GM12878 (cell line): ENCODE results near the gene SLC44A4. TPM values are rescaled to one million over a fixed set of nuclear protein-coding genes. Genes with fewer than 3 reads are reported as not detected.

Source experiments
- ATAC-seq: fragments of 200-7000 bp; cut with Tn5 transposase; 3 replicates; pipeline ENCODE4 v1.9.1; 2020; ENCODE audit warnings: mild to moderate bottlenecking, moderate library complexity
- BruUV-seq: library from RNA; stranded (reverse); fragments of 400-500 nt; replicated peaks from 2 replicates; lab custom pipeline; 2021; lab: Mats Ljungman, UMichigan
- CTCF ChIA-PET: fragments of 300-600 bp; sonication (Branson Sonifier 250); formaldehyde crosslinking; extraction: SDS; loops from one replicate; lab custom pipeline; 2021; ENCODE audit warnings: inconsistent platforms; lab: Yijun Ruan, JAX
- POLR2A ChIA-PET: fragments of 350-600 bp; formaldehyde crosslinking; extraction: SDS; loops from one replicate; lab custom pipeline; 2021; ENCODE audit warnings: inconsistent platforms; lab: Charles Lee
- RAD21 ChIA-PET: fragments of 300-600 bp; sonication (Branson Sonifier 250); formaldehyde crosslinking; loops from one replicate; lab custom pipeline; 2023; ENCODE audit warnings: antibody characterized with exemption; ENCODE audit not compliant: unreplicated experiment; lab: Charles Lee
- SMC1A ChIA-PET: fragments of 300-600 bp; sonication (Branson Sonifier 250); formaldehyde crosslinking; loops from one replicate; lab custom pipeline; 2023; ENCODE audit not compliant: unreplicated experiment, uncharacterized antibody; lab: Charles Lee
- DNase-seq: peaks from one replicate; pipeline ENCODE4 v3.0.0-alpha.2; 2011; ENCODE audit warnings: low read depth, low spot score
- FAIRE-seq: peaks from 3 replicates; lab custom pipeline; 2011; peaks lifted over from hg19 to GRCh38; lab: Jason Lieb, UNC
- H2AFZ ChIP-seq: 2 replicates; pipeline ENCODE4 v1.6.0; 2011; ENCODE audit warnings: low read depth, low read length, control low read depth; ENCODE audit not compliant: control insufficient read depth
- H3K27ac ChIP-seq: 2 replicates; pipeline ENCODE4 v1.5.1; 2011; ENCODE audit warnings: control low read depth; ENCODE audit not compliant: control insufficient read depth, insufficient read depth
- H3K27me3 ChIP-seq, 2 experiments: replicated peaks in 1 of 2; 2 replicates each; pipeline versions ENCODE4 v1.6.0 to v1.6.1; 2011; ENCODE audit warnings: low read length in 1 of 2; ENCODE audit not compliant: control insufficient read depth in 2 of 2, insufficient read depth in 2 of 2
- H3K36me3 ChIP-seq, 2 experiments: 2 replicates each; pipeline ENCODE4 v1.5.1; 2011; ENCODE audit warnings: low read length in 1 of 2; ENCODE audit not compliant: control insufficient read depth in 2 of 2, insufficient read depth in 2 of 2
- H3K4me1 ChIP-seq: 2 replicates; pipeline ENCODE4 v1.6.1; 2011; ENCODE audit warnings: mild to moderate bottlenecking, low read length, moderate library complexity, mixed read lengths; ENCODE audit not compliant: control insufficient read depth, insufficient read depth
- H3K4me2 ChIP-seq: 2 replicates; pipeline ENCODE4 v1.6.0; 2011; ENCODE audit warnings: control low read depth; ENCODE audit not compliant: control insufficient read depth, insufficient read depth
- H3K4me3 ChIP-seq: fragments of 200-600 bp; sonication (generic); 2 replicates; pipeline ENCODE4 v1.5.1; 2016
- H3K79me2 ChIP-seq: 2 replicates; pipeline ENCODE4 v1.6.0; 2011; ENCODE audit warnings: low read length; ENCODE audit not compliant: control insufficient read depth, insufficient read depth
- H3K9ac ChIP-seq: 2 replicates; pipeline ENCODE4 v1.8.0; 2011; ENCODE audit warnings: low read length, control low read depth, mixed read lengths; ENCODE audit not compliant: control insufficient read depth, insufficient read depth
- H3K9me3 ChIP-seq: replicated peaks from 3 replicates; pipeline ENCODE4 v1.5.1; 2011; ENCODE audit warnings: mild to moderate bottlenecking, low read length; ENCODE audit not compliant: control insufficient read depth, insufficient read depth
- H4K20me1 ChIP-seq: 2 replicates; pipeline ENCODE4 v1.6.0; 2011; ENCODE audit not compliant: control insufficient read depth, insufficient read depth
- EP300 ChIP-seq, 2 experiments: fragments of 150-350 bp in 1 of 2; IDR thresholded peaks; 2 replicates each; pipeline ENCODE4 v1.6.1; 2011 to 2012; ENCODE audit warnings: low read depth in 2 of 2, low read length in 2 of 2, borderline replicate concordance in 1 of 2, improper control_type of control experiment in 1 of 2, inconsistent platforms in 1 of 2; ENCODE audit not compliant: control insufficient read depth in 1 of 2
- IRF4 ChIP-seq: IDR thresholded peaks from 2 replicates; pipeline ENCODE4 v1.6.1; 2011; ENCODE audit warnings: low read depth, low read length
- RAD21 ChIP-seq: IDR thresholded peaks from 2 replicates; pipeline ENCODE4 v1.6.1; 2011; ENCODE audit warnings: mild to moderate bottlenecking, low read depth, low read length, moderate library complexity; ENCODE audit not compliant: insufficient read depth
- SIX5 ChIP-seq: IDR thresholded peaks from 2 replicates; pipeline ENCODE4 v1.6.1; 2011; ENCODE audit warnings: mild to moderate bottlenecking, low read depth, low read length, moderate library complexity; ENCODE audit not compliant: severe bottlenecking
- SMC3 ChIP-seq: IDR thresholded peaks from 2 replicates; pipeline ENCODE4 v1.6.1; 2011; ENCODE audit warnings: low read length, improper control_type of control experiment, borderline replicate concordance
- SRF ChIP-seq, 2 experiments: IDR thresholded peaks; 2 replicates each; pipeline ENCODE4 v1.6.1; 2011; ENCODE audit warnings: low read depth in 2 of 2, low read length in 2 of 2, mild to moderate bottlenecking in 1 of 2, moderate library complexity in 1 of 2
- WGBS: methylation state at CpG from one replicate; pipeline ENCODE4 v1.1.6; 2016; ENCODE audit warnings: low lambda C conversion rate; ENCODE audit not compliant: insufficient replicate concordance, insufficient coverage; ENCODE audit errors: missing lambda C conversion rate; 5-methylcytosine and 5-hydroxymethylcytosine counted together
- in situ Hi-C: fragments of 300-500 bp; cut with MboI; formaldehyde crosslinking; loops from 9 replicates; pipeline ENCODE4 v1.14.3; 2018; ENCODE audit warnings: mixed read lengths
- intact Hi-C: fragments of 100-400 bp; cut with micrococcal nuclease; formaldehyde crosslinking; loops from one replicate; pipeline ENCODE4 v1.14.2; 2022; ENCODE audit not compliant: unreplicated experiment
- polyA plus RNA-seq, 11 experiments: library from polyadenylated mRNA; depleted of rRNA in 4 of 11; unstranded in 6 of 11; stranded (reverse) in 5 of 11; fragments of >200 nt; fragmentation: Nextera tagmentation in 4 of 11; fragmentation: Illumina TruSeq in 1 of 11; extraction: Ambion mirVana in 4 of 11; extraction: Trizol in 1 of 11; gene quantifications; 1 replicate in 1 of 11; 2 replicates in 10 of 11; pipeline versions ENCODE4 v1.2.1 to v1.2.3, GENCODE V29; 2011 to 2016; ENCODE audit warnings: inconsistent platforms in 2 of 11, missing spikeins in 2 of 11, low read depth in 1 of 11
- total RNA-seq, 4 experiments: library from RNA; depleted of rRNA in 3 of 4; stranded (reverse); fragments of >200 nt in 3 of 4; fragmentation: Illumina TruSeq in 1 of 4; extraction: Trizol in 1 of 4; gene quantifications; 2 replicates each; pipeline versions ENCODE4 v1.2.1 to v1.2.3, GENCODE V29; 2013 to 2021
- TF ChIP-seq, protein P1 (sequence below): fragments of 450-650 bp; IDR thresholded peaks from 2 replicates; pipeline ENCODE4 v1.6.1; 2017; ENCODE audit warnings: mild to moderate bottlenecking, moderate library complexity
- TF ChIP-seq, protein P2 (sequence below): fragments of 450-650 bp; formaldehyde crosslinking; IDR thresholded peaks from 2 replicates; pipeline ENCODE4 v1.4.0; 2020; ENCODE audit warnings: mild to moderate bottlenecking, moderate library complexity
- TF ChIP-seq, protein P3 (sequence below): fragments of 450-650 bp; IDR thresholded peaks from 2 replicates; pipeline ENCODE4 v1.6.1; 2016; ENCODE audit warnings: mild to moderate bottlenecking
- TF ChIP-seq, protein P4 (sequence below), 3 experiments: IDR thresholded peaks in 2 of 3; conservative IDR thresholded peaks in 1 of 3; 2 replicates each; pipeline ENCODE4 v1.5.1; 2011; ENCODE audit warnings: low read depth in 3 of 3, low read length in 3 of 3, mild to moderate bottlenecking in 3 of 3, control low read depth in 2 of 3, moderate library complexity in 2 of 3, inconsistent platforms in 1 of 3, mixed read lengths in 1 of 3; ENCODE audit not compliant: control insufficient read depth in 2 of 3, insufficient read depth in 1 of 3; ENCODE audit errors: extremely low read depth in 1 of 3

The SLC44A4 gene
- total and polyA plus RNA-seq, 10 of the 15 experiments (the other 5 are each of a cell fraction or from before 2014, with no cell fraction given), result 0.04 to 0.24 (median 0.15) TPM; not detected in 3

DNA sequence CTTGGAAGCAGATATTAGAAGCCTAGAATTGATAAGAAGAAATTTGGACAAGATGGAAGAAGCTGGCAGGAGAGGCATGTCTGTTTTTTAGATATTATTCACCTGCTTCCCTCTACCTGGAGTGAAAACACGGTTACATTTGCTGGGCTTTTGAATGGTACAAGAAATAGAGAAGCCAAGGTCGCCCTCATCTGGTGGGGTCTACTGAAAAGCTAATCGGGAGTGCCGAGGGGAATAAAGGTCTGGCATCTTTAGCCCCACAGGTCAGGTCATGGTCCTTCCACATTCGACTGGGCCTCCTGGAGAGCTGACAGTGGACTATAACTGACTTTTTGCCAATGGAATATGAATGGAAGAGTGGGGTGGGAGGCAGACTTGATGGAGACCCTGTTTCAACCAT lies 44.1 kb upstream of the SLC44A4 start:
- RAD21 ChIA-PET, result interaction anchor here (0.8 to 3.1 kb wide), 13 partner anchors 18 to 242 kb away, joined by 3 to 20 read pairs (median 5); partner anchors contain the start of genes HSPA1B, LY6G5C, MSH5 and NEU1
- no peak for TF ChIP-seq SIX5
- 0 out of 2 replicates have a peak, but pooled peaks have one; percentile 17 for TF ChIP-seq IRF4
- peak; percentile 79 for TF ChIP-seq RAD21
- TF ChIP-seq, protein P1, sequence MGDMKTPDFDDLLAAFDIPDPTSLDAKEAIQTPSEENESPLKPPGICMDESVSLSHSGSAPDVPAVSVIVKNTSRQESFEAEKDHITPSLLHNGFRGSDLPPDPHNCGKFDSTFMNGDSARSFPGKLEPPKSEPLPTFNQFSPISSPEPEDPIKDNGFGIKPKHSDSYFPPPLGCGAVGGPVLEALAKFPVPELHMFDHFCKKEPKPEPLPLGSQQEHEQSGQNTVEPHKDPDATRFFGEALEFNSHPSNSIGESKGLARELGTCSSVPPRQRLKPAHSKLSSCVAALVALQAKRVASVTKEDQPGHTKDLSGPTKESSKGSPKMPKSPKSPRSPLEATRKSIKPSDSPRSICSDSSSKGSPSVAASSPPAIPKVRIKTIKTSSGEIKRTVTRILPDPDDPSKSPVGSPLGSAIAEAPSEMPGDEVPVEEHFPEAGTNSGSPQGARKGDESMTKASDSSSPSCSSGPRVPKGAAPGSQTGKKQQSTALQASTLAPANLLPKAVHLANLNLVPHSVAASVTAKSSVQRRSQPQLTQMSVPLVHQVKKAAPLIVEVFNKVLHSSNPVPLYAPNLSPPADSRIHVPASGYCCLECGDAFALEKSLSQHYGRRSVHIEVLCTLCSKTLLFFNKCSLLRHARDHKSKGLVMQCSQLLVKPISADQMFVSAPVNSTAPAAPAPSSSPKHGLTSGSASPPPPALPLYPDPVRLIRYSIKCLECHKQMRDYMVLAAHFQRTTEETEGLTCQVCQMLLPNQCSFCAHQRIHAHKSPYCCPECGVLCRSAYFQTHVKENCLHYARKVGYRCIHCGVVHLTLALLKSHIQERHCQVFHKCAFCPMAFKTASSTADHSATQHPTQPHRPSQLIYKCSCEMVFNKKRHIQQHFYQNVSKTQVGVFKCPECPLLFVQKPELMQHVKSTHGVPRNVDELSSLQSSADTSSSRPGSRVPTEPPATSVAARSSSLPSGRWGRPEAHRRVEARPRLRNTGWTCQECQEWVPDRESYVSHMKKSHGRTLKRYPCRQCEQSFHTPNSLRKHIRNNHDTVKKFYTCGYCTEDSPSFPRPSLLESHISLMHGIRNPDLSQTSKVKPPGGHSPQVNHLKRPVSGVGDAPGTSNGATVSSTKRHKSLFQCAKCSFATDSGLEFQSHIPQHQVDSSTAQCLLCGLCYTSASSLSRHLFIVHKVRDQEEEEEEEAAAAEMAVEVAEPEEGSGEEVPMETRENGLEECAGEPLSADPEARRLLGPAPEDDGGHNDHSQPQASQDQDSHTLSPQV, result no peak
- peak in 1 of 2 experiments; percentile 17; a peak in 1 of 4 replicates for TF ChIP-seq SRF (IDR thresholded peaks at IDR 0.05; ENCODE audit: low read depth in 2 of 2, low read length in 2 of 2)
- TF ChIP-seq, protein P2, sequence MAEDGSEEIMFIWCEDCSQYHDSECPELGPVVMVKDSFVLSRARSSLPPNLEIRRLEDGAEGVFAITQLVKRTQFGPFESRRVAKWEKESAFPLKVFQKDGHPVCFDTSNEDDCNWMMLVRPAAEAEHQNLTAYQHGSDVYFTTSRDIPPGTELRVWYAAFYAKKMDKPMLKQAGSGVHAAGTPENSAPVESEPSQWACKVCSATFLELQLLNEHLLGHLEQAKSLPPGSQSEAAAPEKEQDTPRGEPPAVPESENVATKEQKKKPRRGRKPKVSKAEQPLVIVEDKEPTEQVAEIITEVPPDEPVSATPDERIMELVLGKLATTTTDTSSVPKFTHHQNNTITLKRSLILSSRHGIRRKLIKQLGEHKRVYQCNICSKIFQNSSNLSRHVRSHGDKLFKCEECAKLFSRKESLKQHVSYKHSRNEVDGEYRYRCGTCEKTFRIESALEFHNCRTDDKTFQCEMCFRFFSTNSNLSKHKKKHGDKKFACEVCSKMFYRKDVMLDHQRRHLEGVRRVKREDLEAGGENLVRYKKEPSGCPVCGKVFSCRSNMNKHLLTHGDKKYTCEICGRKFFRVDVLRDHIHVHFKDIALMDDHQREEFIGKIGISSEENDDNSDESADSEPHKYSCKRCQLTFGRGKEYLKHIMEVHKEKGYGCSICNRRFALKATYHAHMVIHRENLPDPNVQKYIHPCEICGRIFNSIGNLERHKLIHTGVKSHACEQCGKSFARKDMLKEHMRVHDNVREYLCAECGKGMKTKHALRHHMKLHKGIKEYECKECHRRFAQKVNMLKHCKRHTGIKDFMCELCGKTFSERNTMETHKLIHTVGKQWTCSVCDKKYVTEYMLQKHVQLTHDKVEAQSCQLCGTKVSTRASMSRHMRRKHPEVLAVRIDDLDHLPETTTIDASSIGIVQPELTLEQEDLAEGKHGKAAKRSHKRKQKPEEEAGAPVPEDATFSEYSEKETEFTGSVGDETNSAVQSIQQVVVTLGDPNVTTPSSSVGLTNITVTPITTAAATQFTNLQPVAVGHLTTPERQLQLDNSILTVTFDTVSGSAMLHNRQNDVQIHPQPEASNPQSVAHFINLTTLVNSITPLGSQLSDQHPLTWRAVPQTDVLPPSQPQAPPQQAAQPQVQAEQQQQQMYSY (CRISPR knock-in tag), result no peak
- TF ChIP-seq EP300 (IDR thresholded peaks at IDR 0.05; ENCODE audit: borderline replicate concordance in 1 of 2, control insufficient read depth in 1 of 2, low read depth in 2 of 2, low read length in 2 of 2), result no peak
- peak; percentile 51; the same call in 1 of the 2 replicates for TF ChIP-seq SMC3
- TF ChIP-seq, protein P3, sequence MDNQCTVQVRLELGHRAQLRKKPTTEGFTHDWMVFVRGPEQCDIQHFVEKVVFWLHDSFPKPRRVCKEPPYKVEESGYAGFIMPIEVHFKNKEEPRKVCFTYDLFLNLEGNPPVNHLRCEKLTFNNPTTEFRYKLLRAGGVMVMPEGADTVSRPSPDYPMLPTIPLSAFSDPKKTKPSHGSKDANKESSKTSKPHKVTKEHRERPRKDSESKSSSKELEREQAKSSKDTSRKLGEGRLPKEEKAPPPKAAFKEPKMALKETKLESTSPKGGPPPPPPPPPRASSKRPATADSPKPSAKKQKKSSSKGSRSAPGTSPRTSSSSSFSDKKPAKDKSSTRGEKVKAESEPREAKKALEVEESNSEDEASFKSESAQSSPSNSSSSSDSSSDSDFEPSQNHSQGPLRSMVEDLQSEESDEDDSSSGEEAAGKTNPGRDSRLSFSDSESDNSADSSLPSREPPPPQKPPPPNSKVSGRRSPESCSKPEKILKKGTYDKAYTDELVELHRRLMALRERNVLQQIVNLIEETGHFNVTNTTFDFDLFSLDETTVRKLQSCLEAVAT, result peak; percentile 72
- TF ChIP-seq, protein P4, sequence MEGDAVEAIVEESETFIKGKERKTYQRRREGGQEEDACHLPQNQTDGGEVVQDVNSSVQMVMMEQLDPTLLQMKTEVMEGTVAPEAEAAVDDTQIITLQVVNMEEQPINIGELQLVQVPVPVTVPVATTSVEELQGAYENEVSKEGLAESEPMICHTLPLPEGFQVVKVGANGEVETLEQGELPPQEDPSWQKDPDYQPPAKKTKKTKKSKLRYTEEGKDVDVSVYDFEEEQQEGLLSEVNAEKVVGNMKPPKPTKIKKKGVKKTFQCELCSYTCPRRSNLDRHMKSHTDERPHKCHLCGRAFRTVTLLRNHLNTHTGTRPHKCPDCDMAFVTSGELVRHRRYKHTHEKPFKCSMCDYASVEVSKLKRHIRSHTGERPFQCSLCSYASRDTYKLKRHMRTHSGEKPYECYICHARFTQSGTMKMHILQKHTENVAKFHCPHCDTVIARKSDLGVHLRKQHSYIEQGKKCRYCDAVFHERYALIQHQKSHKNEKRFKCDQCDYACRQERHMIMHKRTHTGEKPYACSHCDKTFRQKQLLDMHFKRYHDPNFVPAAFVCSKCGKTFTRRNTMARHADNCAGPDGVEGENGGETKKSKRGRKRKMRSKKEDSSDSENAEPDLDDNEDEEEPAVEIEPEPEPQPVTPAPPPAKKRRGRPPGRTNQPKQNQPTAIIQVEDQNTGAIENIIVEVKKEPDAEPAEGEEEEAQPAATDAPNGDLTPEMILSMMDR (IDR thresholded peaks at IDR 0.05 in 2 of 3, conservative IDR thresholded peaks at IDR 0.05 in 1 of 3; ENCODE audit: control insufficient read depth in 2 of 3, extremely low read depth in 1 of 3, insufficient read depth in 1 of 3, low read depth in 3 of 3, low read length in 3 of 3), result peak; percentile 57 to 65 (median 61)

More for the DNA sequence above, 44.1 kb upstream of the SLC44A4 start:
- Histone ChIP-seq H3K36me3 (no peaks in the 10 kb centered on the region), H2AFZ (no peak overlapping the region), H3K79me2 (no peaks in the 10 kb centered on the region), H3K4me3 (no peak overlapping the region), H3K9ac (no peak overlapping the region), H3K27ac (no peak overlapping the region), H3K27me3 (no peaks in the 10 kb centered on the region), H3K4me1 (no peaks in the 10 kb centered on the region), H3K9me3 (peaks cover 1% of the 10 kb centered on the region; the same call in 1 of the 3 replicates), H3K4me2 (no peak overlapping the region), H4K20me1 (no peaks in the 10 kb centered on the region)
- DNase-seq, result no peak
- ChIA-PET SMC1A (interaction anchor here (0.7 to 3.6 kb wide), 11 partner anchors 11 to 245 kb away, joined by 3 to 9 read pairs (median 4); no protein-coding TSS in a partner anchor), POLR2A (interaction anchor here (1.0 kb wide), 1 partner anchor 11 kb away, joined by 3 read pairs; no protein-coding TSS in a partner anchor), CTCF (interaction anchor here (0.6 to 3.5 kb wide), 19 partner anchors 14 to 243 kb away, joined by 3 to 22 read pairs (median 4); partner anchors contain the start of genes LY6G5C, NEU1 and VARS1)
- BruUV-seq, result no TSS peak
- intact Hi-C loops (loop anchor here (2.0 kb wide), 1 partner anchor 60 kb away; the partner anchor contains the start of gene NEU1), in situ Hi-C loops (no loop called here)
- 1% methylated on average over 5 of the region's 5 CpGs for WGBS
- ATAC-seq, result peak; percentile 90
- no peak for FAIRE-seq
